IPS-11a (cell line): Measurements from ENCODE around the gene MINDY4.

Experiments
- H3K4me3 ChIP-seq: one replicate; pipeline ENCODE4 v1.5.1; 2013; ENCODE audit warnings: low read depth, low read length, control low read depth

MINDY4 gene

DNA sequence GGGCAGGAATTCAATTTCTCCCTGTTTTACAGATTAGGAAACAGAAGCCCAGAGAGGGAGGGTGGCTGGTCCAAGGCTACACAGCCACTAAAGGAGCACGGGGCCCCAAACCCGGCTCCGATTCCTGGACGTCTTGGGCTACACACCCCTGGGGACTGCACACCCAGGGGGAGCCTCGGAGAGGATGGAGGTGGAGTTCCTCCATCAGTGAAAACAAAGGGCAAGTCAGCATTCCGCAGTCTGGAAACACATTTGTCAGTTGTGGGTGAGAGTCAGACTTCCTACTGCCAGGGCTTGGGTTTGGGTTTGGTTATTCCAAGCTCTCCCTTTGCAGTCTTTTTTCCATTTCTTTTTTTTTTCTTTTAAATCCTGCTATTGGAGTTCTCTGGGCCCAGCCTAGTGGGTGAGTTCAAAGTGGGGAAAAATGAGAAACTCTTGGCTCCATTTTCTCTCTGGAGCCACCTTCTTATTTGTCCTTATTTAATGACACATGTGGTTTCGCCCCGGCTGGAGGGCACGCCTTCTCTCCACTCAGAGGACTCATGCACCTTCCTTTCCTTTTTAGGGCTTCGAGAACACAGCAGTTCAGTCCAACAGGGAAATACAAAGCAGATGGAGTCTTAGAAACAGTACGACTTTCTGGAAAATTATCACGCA, 80.6 kb downstream of the MINDY4 start:
- H3K4me3 ChIP-seq: no peak overlapping the region

DNA sequence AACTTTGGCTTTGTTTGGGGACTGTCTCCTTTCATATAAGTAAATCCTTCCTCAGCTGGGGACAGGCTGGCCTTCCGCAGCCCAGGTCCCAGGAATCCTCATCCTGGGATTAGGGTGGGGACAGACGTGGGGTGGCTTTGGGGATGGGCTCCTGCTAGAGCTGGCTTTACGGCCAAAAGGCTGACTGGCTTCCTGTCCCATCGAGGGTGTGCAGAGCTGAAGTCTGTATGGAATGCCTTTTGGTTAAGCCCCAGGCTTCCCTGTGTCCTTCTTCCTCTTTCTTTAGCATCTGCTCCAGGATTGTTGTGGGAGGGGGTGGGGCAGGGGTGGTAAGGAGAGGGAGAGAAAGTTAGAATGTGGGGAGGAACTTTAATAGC, 81.1 kb downstream of the MINDY4 start:
- no peak overlapping the region for H3K4me3 ChIP-seq

DNA sequence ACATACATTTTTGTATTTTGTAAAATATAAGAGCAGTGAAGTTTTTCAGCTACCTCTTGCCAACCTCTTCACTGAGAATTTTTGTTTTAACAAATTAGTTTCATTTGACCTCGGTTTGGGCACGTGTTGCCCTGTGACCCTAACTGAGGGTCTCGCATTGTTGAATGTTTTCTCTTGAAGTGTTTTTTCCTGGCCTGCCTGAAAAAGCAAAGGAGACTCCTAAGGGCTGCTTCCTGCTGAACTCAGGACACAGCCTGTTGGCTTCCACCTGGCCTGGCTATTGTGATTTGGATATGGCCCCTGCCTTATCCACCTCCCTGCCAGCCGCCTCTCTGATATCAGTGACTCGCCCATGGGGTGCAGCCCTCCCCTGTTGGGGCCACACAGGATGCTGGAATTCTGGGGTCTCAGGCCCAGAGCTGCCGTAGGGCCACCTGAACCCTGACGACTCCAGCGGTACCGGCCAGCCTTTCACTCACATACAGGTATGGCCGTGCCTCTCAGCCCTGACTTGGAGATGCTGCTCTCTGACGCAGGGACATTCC, 81.6 kb downstream of the MINDY4 start:
- H3K4me3 ChIP-seq: no peak overlapping the region

DNA sequence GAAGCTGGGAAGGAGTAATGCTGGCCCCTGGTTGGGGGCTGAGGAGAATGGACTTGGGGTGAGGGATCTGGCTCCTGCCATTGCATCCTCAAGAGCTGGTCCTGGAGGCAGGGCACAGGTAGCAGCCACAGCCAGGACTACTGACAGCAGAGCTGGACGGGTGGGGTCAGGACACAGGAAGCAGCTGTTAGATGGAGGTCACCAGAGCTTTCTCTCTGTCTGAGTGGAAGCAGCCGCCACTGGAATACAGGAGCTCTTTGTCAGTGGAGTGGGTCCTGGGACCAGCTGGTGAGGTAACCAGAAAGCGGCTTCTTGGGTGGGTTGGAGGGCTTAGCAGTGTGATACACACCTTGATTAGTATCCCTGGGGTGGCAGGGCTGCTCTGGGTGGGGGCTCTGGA, 82.4 kb downstream of the MINDY4 start:
- no peak overlapping the region for H3K4me3 ChIP-seq

DNA sequence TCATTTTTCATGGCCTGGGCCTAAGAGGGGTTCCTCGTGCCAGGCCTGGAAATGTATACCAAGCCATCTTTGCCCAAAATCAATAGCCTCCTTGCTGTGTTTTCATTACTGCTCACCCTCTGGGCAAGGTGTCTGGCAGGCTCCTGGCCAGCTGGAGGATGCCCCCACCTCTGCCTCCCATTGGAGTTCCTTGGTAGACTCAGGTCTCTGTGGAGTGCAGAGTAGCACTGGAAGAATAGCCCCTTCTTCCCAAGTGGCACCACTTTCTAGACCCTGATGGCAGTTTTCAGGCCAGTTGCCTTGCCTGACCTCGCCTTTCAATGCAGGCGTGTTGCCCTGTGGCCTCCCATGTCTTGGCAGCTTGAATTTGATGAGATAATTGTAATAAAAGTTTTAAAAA, 84.7 kb downstream of the MINDY4 start:
- no peak overlapping the region for H3K4me3 ChIP-seq

DNA sequence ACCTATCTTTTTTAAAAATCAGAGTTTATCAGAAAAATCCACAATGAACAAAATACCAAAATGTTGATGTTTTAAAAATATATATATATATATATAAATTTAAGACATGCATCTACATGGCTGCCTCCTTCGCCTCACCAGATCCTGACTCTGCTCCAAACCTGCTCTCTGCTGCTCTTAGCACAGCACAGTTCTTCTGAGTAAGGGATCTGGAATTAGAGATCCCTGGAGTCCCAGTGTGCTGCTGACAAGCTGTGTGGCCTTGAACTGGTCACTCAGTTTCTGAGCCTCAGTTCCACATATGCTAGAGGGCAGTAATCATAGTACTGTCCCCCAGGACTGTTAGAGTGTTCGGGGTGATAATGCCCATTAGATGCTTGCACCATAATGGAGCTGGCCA, 87.4 kb downstream of the MINDY4 start:
- H3K4me3 ChIP-seq: no peak overlapping the region

DNA sequence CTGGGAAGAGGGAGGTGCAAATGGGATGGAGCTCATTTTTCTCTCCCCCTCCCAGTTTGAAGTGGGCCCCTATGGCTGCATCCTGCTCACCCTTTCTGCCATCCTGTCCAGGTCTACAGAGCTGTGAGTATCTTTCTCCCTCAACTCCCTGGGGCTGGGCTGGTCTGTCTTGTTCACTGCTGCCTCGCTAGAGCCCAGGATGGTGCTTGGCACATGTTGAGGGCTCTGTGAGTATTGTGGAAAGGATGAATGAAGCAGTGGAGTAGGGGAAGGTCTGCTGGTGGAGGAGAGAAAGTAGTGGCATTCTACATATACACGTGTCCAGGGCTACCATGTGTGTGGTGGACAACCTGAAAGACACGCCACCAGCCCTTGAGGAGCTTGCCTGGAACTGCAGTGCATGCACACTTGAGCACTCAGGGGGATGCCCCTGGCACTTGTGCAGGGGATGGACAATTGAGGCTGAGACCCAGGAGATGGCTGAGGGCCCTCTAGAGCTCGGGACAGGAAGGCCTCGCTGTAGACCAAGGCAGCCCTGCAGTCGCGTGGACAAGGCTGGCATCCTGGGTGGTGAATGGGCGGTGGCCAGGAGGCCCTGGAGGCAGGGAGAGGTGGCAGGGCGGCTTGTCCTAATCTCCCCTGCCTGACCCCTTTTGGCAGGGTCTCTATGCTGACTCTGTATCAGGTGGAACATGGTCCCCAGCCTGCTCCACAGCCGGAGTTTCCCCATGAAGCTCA, 88.2 kb downstream of the MINDY4 start:
- no peak overlapping the region for H3K4me3 ChIP-seq

DNA sequence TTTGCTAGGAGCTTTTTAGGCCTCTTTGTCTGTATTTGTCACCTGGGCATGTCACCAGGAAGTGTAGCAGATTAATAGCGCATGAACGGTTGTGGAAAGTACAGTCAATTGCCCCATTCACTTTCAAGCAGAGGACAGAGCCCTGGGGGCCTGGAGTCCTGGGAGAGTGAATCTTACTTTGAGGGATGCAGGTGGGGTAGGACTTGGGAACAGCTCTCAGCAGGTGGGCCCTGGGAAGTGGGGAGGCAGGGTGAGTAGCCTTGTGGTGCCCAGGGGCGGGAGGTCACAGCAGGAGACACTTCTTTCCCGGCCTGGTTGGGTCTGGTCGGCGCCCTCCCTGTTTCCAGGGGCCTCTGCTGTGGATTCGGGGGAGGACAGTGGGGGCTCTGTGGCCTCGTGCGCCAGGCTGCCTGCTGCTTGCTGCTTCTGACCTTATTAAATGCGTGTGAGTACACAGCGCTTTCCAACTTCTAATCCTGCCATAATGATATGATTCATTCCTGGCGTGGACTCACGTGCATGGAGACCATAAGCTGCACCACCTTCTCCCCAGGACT, 88.8 kb downstream of the MINDY4 start:
- no peak overlapping the region for H3K4me3 ChIP-seq

DNA sequence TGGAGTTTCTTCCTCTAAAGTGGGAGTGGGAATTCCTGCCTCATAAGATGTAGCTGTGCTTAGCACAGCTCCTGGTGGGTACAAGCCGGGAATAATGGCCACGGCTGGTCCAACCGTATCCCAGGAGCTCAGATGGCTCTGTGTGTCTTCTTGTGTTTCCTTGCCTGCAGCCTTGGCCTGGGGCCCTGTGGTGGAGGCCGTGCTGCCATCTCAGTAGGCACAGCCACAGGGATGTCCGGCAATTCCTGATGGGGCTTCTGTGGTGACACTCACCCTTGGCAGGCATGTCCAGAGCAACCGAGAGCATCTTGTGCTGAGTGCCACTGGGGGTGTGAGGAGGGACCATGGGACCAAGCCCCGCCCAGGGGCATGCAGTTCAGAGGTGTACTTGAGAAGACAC, 90.4 kb downstream of the MINDY4 start:
- no peak overlapping the region for H3K4me3 ChIP-seq

DNA sequence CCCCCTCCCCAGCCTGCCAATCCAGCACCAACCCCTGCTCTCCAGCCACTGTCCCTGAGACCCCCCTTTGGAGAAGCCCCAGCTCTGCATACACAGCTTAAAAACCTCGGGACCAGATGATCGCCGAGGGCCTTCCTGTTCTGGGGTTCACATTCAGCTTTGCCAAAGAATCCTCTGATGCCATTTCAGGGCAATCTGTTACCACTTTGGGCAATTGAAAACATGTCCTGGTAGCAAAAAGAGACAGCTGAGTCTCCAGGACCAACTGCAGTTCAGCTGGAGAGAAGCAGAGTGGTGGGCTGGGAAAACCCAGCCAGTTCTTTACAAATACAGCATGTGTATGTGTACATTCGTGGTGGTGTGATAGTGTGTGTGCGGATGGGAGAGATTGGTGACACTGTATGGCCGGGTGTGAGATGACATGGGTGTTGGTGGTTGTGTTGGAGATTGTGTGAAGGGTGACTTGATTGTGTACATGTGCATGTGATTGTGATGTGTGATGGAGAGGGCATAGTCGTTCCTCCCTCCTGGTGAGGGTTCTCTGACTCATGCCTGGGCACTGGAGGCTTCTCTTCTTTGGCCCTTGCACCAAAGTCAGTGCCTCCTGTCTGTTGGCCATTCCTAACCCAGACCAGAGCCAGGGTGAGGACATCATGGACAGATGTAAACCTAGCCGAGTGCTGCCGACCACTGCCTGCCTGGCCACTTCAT, 91.9 kb downstream of the MINDY4 start:
- no peak overlapping the region for H3K4me3 ChIP-seq

DNA sequence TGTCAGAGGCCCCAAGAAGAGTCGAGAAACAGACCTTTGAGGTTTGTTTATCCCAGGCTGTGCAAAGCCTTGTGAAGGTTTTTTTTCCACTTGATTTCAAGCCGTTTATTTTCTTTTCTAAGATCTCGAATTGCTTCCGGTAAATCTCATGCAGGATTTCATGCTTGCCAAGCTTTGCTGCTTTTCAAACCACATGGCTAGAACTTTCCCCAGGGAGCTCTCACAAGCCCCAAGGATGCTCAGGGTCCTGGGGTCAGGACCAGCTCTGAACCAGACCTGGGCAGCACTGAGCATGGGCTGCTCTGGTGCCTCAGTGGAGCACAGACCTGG, 92.5 kb downstream of the MINDY4 start:
- H3K4me3 ChIP-seq: no peak overlapping the region

DNA sequence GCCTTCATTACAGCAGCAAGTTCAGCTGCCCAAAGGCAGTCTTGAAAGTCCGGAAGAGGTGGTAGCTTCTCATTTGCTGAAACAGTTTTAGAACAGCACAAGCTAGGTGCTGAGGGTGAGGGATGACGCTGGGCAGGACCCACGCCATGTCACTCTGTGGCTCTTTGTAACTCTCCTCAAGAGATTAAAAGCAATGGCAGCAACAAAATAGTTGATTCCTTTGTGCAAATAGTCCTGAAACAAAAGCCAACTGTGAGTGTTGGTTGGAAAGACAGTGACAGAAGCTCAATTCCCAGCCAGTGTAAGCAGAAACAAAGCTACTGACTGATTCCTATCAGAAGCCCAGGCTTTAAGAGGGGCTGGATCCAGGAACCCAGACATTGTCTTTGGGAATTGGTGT, 92.9 kb downstream of the MINDY4 start:
- no peak overlapping the region for H3K4me3 ChIP-seq

DNA sequence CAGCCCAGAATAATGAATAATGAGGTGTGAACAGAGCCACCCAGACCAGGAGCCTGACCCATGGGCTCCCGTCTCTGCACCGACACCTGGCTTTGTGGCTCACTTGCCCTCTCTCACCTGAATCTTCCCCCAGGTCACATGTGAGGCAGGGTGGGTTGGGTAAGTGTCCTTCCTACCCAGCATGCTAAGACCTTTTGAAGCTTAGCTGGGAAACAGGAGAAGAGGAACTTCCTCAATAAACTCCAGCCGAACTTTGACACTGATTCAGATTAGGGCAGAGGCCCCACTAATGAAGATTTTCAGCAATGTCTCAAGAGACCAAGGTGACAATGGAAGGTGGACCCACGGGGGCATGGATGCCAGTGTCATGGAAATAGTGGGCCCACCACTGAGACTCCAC, 93.9 kb downstream of the MINDY4 start:
- H3K4me3 ChIP-seq: no peak overlapping the region

DNA sequence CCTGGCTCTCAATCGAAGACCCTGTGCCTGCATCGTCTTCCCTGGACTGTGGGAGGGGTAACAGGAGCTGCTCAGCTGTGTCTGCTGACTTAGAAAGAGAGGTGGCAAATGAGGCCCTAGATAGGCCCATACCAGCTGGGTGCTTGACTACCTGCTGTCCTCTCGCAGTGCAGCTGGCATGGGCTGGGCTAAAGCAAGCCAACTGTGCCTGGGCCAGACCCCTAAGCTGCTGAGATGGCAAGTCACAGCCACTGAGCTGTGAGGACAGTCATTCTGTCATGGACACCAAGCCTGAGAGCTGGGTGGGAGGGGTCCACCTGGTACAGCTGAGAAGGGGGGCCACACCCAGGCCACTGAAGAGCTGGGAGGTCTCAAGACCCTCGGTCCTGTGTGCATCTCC, 94.6 kb downstream of the MINDY4 start:
- H3K4me3 ChIP-seq: no peak overlapping the region

DNA sequence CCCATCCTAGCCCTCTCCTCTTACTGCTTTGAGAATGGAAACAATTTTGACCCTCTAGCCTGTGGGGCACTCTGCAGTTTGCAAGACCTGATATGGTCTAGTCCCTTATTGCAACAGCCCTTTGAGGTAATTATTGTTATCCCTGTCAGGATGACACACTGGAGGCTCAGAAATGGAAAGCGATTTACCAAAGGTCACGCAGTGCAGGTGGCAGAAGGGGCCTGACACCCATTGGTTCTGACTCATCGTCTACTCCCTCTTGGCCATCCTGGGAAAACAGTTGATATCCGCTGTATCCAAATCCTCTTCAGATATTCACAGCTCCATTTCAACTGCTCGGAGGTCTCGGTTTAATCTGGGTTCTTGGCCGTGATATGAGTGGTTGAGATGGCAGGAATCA, 95.7 kb downstream of the MINDY4 start:
- no peak overlapping the region for H3K4me3 ChIP-seq

DNA sequence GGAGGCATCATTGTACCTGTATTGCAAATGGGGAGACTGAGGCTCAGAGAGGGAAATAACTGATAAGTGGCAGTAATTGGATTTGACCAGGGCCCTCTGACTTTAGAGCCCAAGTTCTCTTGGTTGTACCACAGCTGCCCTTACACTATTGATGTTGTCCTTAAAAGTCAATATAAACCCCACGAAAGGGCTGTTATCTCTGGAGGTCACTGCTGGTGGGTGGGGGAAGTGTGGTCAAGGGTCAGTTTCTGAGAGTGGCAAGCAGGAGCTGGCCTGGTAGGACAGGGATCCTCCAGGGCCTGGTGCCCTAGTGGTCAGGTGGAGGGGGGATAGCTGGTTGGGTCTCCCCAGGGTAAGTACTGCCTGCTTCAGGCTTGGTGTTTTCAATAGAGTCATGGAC, 96.3 kb downstream of the MINDY4 start:
- H3K4me3 ChIP-seq: no peak overlapping the region

DNA sequence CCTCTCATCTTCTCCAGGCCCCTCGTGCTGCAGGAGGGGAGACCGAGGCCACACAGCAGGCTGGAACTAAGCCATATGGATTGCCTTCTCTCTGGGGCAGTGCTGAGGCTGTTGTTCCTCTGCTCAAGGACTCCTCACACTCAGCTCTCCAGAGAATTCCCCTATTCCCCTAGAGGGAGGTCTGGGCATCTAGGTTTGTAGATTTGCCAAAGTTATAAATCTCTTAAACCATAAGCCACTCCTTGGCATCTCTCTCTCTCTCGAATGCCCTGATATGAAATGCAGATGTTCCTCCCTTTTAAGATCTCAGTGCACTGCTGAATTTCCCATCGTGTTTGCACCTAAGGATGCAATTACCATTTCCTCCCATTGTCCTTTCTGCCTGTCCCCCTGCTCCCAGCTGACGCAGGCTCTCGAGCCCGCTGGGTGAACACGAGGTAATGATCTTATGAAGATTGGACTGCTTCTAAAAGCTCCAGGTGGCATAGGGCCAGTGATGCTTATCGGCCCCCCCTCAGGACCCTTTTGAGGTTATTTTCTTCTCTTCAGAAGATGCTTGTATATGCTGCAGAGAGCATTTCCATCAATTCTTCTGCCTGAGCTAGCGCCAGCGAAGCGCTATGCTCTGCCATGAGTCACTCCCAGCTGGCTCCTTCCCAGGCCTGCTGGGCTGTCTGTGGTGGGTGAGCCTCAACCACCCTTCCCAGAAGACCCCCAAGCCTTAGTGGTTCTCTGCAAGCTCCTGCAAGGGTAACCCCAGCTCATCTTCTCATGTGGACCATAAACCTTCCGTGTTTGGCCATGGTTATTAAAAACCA, 98.8 kb downstream of the MINDY4 start:
- H3K4me3 ChIP-seq: no peak overlapping the region

DNA sequence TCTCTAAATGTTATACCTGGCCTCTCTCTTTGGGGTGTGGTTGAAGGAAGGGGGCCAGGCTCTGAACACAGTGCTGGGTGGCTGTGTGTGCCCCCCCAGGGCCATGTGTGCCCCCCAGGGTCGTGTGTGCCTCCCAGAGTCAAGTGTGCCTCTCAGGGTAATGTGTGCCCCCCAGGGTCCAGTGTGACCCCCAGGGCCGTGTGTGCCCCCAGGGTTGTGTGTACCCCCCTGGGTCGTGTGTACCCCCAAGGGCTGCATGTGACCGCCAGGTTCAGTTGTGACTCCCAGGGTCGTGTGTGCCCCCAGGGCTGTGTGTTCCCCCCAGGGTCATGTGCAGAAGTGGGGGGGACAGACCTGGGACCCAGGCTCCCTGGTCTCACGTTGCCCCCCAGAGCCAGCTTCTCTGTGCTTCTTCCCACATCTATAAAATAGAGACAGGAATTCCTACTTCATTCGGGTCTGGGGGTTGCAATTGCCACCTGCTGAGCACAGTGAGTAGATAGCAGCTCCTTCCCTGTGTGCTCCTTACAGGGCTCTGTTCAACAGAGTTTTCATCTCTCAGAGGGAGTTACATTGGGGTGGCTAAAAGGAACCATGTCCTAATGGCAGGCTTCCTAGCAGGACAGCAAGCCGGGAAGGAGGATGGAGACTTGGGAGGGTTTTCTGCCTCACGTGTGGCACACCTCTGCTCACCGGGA, 99.8 kb downstream of the MINDY4 start:
- no peak overlapping the region for H3K4me3 ChIP-seq

DNA sequence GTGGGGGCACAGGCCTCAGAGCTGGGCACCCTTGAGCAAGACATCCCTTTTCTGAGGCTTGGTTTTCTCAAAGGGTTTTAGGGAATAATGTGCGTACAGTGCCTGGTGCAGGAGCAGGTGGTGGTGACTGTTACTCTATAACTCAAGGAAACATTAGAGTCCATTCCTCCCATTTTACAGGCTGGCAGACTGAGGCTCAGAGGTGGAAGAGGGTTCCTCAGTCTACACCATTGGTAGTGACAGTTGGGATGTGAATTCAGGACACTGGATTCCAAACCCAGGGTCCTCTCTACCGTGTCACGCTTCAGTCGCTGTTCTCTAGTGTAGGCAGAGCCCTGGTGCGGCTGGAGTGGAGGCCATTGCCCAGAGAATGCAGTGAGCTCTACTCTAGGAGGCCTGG, 100.4 kb downstream of the MINDY4 start:
- H3K4me3 ChIP-seq: no peak overlapping the region

DNA sequence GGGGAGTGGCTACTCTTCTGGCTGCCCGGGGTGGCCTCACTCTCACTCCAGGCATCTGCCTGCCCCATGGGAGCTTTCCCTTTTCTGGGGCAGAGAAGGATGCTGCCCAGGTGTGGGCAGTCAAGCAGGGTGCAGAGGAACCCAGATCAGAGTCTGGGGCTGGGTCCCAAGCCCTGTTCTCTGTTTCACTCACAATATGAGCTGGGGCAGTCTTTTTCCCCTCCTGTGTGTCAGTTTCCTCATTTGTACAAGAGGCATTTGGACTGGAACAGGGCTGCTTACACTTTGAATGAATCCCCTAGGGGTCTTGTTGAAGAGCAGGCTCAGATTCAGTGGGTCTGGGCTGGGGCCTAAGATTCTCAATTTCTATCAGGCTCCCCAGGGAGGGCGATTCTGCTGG, 102.0 kb downstream of the MINDY4 start:
- H3K4me3 ChIP-seq: no peak overlapping the region
